IMR-90 (cell line): ENCODE measurements around the gene DERA. TPM values are rescaled to one million over a fixed set of nuclear protein-coding genes. Genes with fewer than 3 reads are reported as not detected.

Experiments
- ATAC-seq: fragments of 200-7000 bp; cut with Tn5 transposase; 2 replicates; pipeline ENCODE4 v1.9.1; 2020; ENCODE audit warnings: low read depth, mild to moderate bottlenecking, moderate library complexity
- BruUV-seq: library from RNA; stranded (reverse); fragments of 400-500 nt; replicated peaks from 2 replicates; lab custom pipeline; 2021; lab: Mats Ljungman, UMichigan
- CTCF ChIA-PET: fragments of 300-600 bp; formaldehyde crosslinking; extraction: SDS; loops from one replicate; lab custom pipeline; 2021; ENCODE audit warnings: antibody characterized with exemption; lab: Yijun Ruan, JAX
- POLR2A ChIA-PET: fragments of 300-600 bp; sonication (Branson Sonifier 250); formaldehyde crosslinking; loops from one replicate; lab custom pipeline; 2022; ENCODE audit warnings: antibody characterized with exemption; ENCODE audit not compliant: unreplicated experiment; lab: Charles Lee
- DNase-seq: peaks from one replicate; pipeline ENCODE4 v3.0.0; 2013
- H2AFZ ChIP-seq: replicated peaks from 2 replicates; pipeline ENCODE3; 2013; ENCODE audit warnings: low read length, mild to moderate bottlenecking; ENCODE audit not compliant: poor library complexity
- H2AK5ac ChIP-seq: 2 replicates; pipeline ENCODE4 v1.6.1; 2013; ENCODE audit warnings: low read depth, low read length, inconsistent platforms
- H2AK9ac ChIP-seq: replicated peaks from 2 replicates; pipeline ENCODE3; 2013; ENCODE audit warnings: mild to moderate bottlenecking, low read depth, low read length, moderate library complexity; ENCODE audit not compliant: poor library complexity
- H2BK120ac ChIP-seq: 2 replicates; pipeline ENCODE4 v1.6.1; 2013; ENCODE audit warnings: low read depth, low read length, inconsistent platforms
- H2BK15ac ChIP-seq: 3 replicates; pipeline ENCODE4 v1.6.1; 2013; ENCODE audit warnings: low read depth, low read length, inconsistent platforms
- H2BK20ac ChIP-seq: 2 replicates; pipeline ENCODE4 v1.6.1; 2013; ENCODE audit warnings: low read depth, mild to moderate bottlenecking, inconsistent platforms, low read length, moderate library complexity
- H2BK5ac ChIP-seq: 2 replicates; pipeline ENCODE4 v1.6.1; 2013; ENCODE audit warnings: mild to moderate bottlenecking, low read depth, low read length, inconsistent platforms; ENCODE audit not compliant: poor library complexity, severe bottlenecking
- H3K14ac ChIP-seq: replicated peaks from 2 replicates; pipeline ENCODE4 v1.6.1; 2013; ENCODE audit warnings: low read depth, low read length, inconsistent platforms
- H3K18ac ChIP-seq: 2 replicates; pipeline ENCODE4 v1.6.1; 2013; ENCODE audit warnings: low read depth, low read length, control low read depth
- H3K23ac ChIP-seq: 2 replicates; pipeline ENCODE4 v1.6.1; 2013; ENCODE audit warnings: low read depth, low read length, inconsistent platforms
- H3K27ac ChIP-seq: 2 replicates; pipeline ENCODE4 v1.5.1; 2013; ENCODE audit warnings: mild to moderate bottlenecking, control low read depth, low read length; ENCODE audit not compliant: insufficient read depth
- H3K27me3 ChIP-seq: 2 replicates; pipeline ENCODE4 v1.6.1; 2013; ENCODE audit warnings: low read length; ENCODE audit not compliant: control insufficient read depth, insufficient read depth
- H3K36me3 ChIP-seq: 2 replicates; pipeline ENCODE4 v1.6.1; 2013; ENCODE audit warnings: low read length, mixed read lengths; ENCODE audit not compliant: control insufficient read depth, insufficient read depth
- H3K4ac ChIP-seq: 2 replicates; pipeline ENCODE4 v1.6.1; 2013; ENCODE audit warnings: low read depth, low read length, inconsistent platforms
- H3K4me1 ChIP-seq: 2 replicates; pipeline ENCODE4 v1.6.1; 2013; ENCODE audit warnings: low read length, mixed read lengths; ENCODE audit not compliant: control insufficient read depth, insufficient read depth
- H3K4me2 ChIP-seq: 2 replicates; pipeline ENCODE4 v1.6.1; 2013; ENCODE audit warnings: low read depth, mild to moderate bottlenecking, control low read depth, low read length, moderate library complexity
- H3K4me3 ChIP-seq: 2 replicates; pipeline ENCODE4 v1.5.1; 2013; ENCODE audit warnings: low read depth, mild to moderate bottlenecking, control low read depth, low read length, moderate library complexity; ENCODE audit not compliant: insufficient read depth
- H3K56ac ChIP-seq: 2 replicates; pipeline ENCODE4 v1.6.1; 2013; ENCODE audit warnings: low read length, inconsistent platforms; ENCODE audit not compliant: insufficient read depth; ENCODE audit errors: extremely low read depth
- H3K79me1 ChIP-seq, 2 experiments: 2 replicates each; pipeline ENCODE4 v1.6.1; 2013; ENCODE audit warnings: low read length in 2 of 2, inconsistent platforms in 1 of 2, low read depth in 1 of 2
- H3K9ac ChIP-seq: 2 replicates; pipeline ENCODE4 v1.6.1; 2013; ENCODE audit warnings: low read depth, low read length, control low read depth
- H3K9me1 ChIP-seq: 2 replicates; pipeline ENCODE4 v1.6.1; 2013; ENCODE audit warnings: low read length, inconsistent platforms; ENCODE audit not compliant: insufficient read depth
- H3K9me3 ChIP-seq: 2 replicates; pipeline ENCODE4 v1.6.1; 2013; ENCODE audit warnings: low read length; ENCODE audit not compliant: control insufficient read depth, insufficient read depth
- H4K20me1 ChIP-seq: 2 replicates; pipeline ENCODE4 v1.6.1; 2013; ENCODE audit warnings: low read length, inconsistent platforms; ENCODE audit not compliant: insufficient read depth
- H4K5ac ChIP-seq: 2 replicates; pipeline ENCODE4 v1.6.1; 2013; ENCODE audit warnings: mild to moderate bottlenecking, low read depth, low read length, control low read depth
- H4K8ac ChIP-seq, 2 experiments: 2 replicates each; pipeline ENCODE4 v1.6.1; 2013; ENCODE audit warnings: low read depth in 2 of 2, low read length in 2 of 2, control low read depth in 1 of 2, inconsistent platforms in 1 of 2
- H4K91ac ChIP-seq: 2 replicates; pipeline ENCODE4 v1.6.1; 2013; ENCODE audit warnings: low read depth, low read length, inconsistent platforms; ENCODE audit not compliant: insufficient read depth
- BHLHE40 ChIP-seq: fragments of 150-350 bp; IDR thresholded peaks from 2 replicates; pipeline ENCODE4 v1.6.1; 2016; ENCODE audit warnings: mild to moderate bottlenecking, low read depth, low read length
- CEBPB ChIP-seq: IDR thresholded peaks from 2 replicates; pipeline ENCODE4 v1.6.1; 2012; ENCODE audit warnings: low read depth, low read length, improper control_type of control experiment
- CHD1 ChIP-seq: IDR thresholded peaks from 2 replicates; pipeline ENCODE4 v1.6.1; 2012; ENCODE audit warnings: low read depth, low read length, improper control_type of control experiment
- ELK1 ChIP-seq: fragments of 150-350 bp; IDR thresholded peaks from 2 replicates; pipeline ENCODE4 v1.6.1; 2016; ENCODE audit warnings: low read depth, mild to moderate bottlenecking, low read length, moderate library complexity, borderline replicate concordance
- FOS ChIP-seq: fragments of 150-350 bp; IDR thresholded peaks from 2 replicates; pipeline ENCODE4 v1.6.1; 2016; ENCODE audit warnings: low read depth, low read length
- MAFK ChIP-seq: IDR thresholded peaks from 2 replicates; pipeline ENCODE4 v1.6.1; 2012; ENCODE audit warnings: low read depth, low read length, improper control_type of control experiment
- MAZ ChIP-seq: IDR thresholded peaks from 2 replicates; pipeline ENCODE4 v1.6.1; 2012; ENCODE audit warnings: low read depth, mild to moderate bottlenecking, low read length, improper control_type of control experiment, moderate library complexity, borderline replicate concordance
- MXI1 ChIP-seq: IDR thresholded peaks from 2 replicates; pipeline ENCODE4 v1.6.1; 2012; ENCODE audit warnings: low read depth, mild to moderate bottlenecking, low read length, moderate library complexity, borderline replicate concordance
- NFE2L2 ChIP-seq: fragments of 150-350 bp; IDR thresholded peaks from 2 replicates; pipeline ENCODE4 v1.6.1; 2016; ENCODE audit warnings: low read depth, mild to moderate bottlenecking, low read length
- POLR2A ChIP-seq: IDR thresholded peaks from 2 replicates; pipeline ENCODE4 v1.6.1; 2012; ENCODE audit warnings: mild to moderate bottlenecking, low read depth, low read length
- RAD21 ChIP-seq: IDR thresholded peaks from 2 replicates; pipeline ENCODE4 v1.6.1; 2012; ENCODE audit warnings: low read length, improper control_type of control experiment
- RCOR1 ChIP-seq: IDR thresholded peaks from 2 replicates; pipeline ENCODE4 v1.6.1; 2012; ENCODE audit warnings: mild to moderate bottlenecking, low read length, improper control_type of control experiment; ENCODE audit not compliant: insufficient replicate concordance
- RFX5 ChIP-seq: IDR thresholded peaks from 2 replicates; pipeline ENCODE4 v1.8.0; 2012; ENCODE audit warnings: low read depth, mild to moderate bottlenecking, low read length, moderate library complexity
- SMC3 ChIP-seq: fragments of 150-350 bp; IDR thresholded peaks from 2 replicates; pipeline ENCODE4 v1.6.1; 2016; ENCODE audit warnings: low read depth, mild to moderate bottlenecking, antibody characterized with exemption, low read length, moderate library complexity
- WGBS, 2 experiments: methylation state at CpG; one replicate each; pipeline versions ENCODE4 v1.1.5 to v1.1.7; 2013; ENCODE audit warnings: missing lambda C conversion rate in 2 of 2; ENCODE audit not compliant: insufficient read length in 1 of 2; ENCODE audit errors: extremely low coverage in 2 of 2; 5-methylcytosine and 5-hydroxymethylcytosine counted together
- dilution Hi-C: fragments of 300-500 bp; cut with HindIII; formaldehyde crosslinking; loops from one replicate; pipeline ENCODE4 v1.14.3; 2018; ENCODE audit warnings: low sequenced_read_pairs; ENCODE audit not compliant: unreplicated experiment
- in situ Hi-C: fragments of 300-500 bp; cut with MboI; formaldehyde crosslinking; loops from 3 replicates; pipeline ENCODE4 v1.14.3; 2019; ENCODE audit warnings: low sequenced_read_pairs, inconsistent platforms, mixed read lengths
- intact Hi-C: fragments of 100-400 bp; cut with micrococcal nuclease; formaldehyde crosslinking; loops from 2 replicates; pipeline ENCODE4 v1.10.0; 2022
- polyA plus RNA-seq, 3 experiments: library from polyadenylated mRNA; depleted of rRNA; stranded (reverse); fragments of >200 nt; gene quantifications; 2 replicates each; pipeline ENCODE4 v1.2.3, GENCODE V29; 2012; ENCODE audit warnings: low replicate concordance in 1 of 3
- total RNA-seq: library from RNA; depleted of rRNA; stranded (reverse); fragments of >200 nt; gene quantifications from 2 replicates; pipeline ENCODE4 v1.2.3, GENCODE V29; 2012
- TF ChIP-seq, protein P1 (sequence below): fragments of 150-350 bp; IDR thresholded peaks from 2 replicates; pipeline ENCODE4 v1.6.1; 2017; ENCODE audit warnings: mild to moderate bottlenecking, antibody characterized with exemption, low read length, low read depth
- TF ChIP-seq, protein P2 (sequence below): conservative IDR thresholded peaks from 2 replicates; pipeline ENCODE4 v1.5.1; 2012; ENCODE audit warnings: mild to moderate bottlenecking, low read depth, low read length, improper control_type of control experiment

DERA gene
- total and polyA plus RNA-seq, 2 of the 4 experiments (the other 2 are of a cell fraction): 28.1 to 58.6 TPM

DNA sequence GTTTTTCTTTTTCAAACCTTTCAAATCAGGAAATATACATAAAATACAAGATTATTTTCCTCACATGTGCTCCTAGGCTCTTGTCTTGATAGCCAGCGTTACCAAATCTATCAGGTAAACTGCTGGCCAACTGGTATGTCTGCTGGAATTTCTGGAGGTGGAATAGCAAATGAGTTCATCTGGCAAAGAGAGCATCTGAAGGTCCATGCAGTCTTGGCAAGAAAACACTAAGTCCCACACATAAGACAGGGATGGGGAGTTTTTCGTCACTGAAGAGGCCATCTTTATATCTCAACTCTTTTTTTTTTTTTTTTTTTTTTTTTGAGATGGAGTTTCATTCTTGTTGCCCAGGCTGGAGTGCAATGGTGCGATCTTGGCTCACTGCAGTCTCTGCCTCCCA lies 60.1 kb downstream of the DERA start:
- H4K5ac ChIP-seq: no peak overlapping the region
- no peaks in the 10 kb centered on the region for H3K27me3 ChIP-seq
- no peak overlapping the region for H3K4ac ChIP-seq
- dilution Hi-C loops: no loop called here
- H3K4me2 ChIP-seq: no peak overlapping the region
- intact Hi-C loops: no loop called here
- no CpG with 5 or more reads among the region's 3 CpGs for WGBS, 2 experiments
- peaks cover 4% of the 10 kb centered on the region for H3K4me1 ChIP-seq
- no peak overlapping the region for H4K91ac ChIP-seq
- H4K20me1 ChIP-seq: no peaks in the 10 kb centered on the region
- H2AFZ ChIP-seq: no peak overlapping the region
- no peak overlapping the region for H3K9ac ChIP-seq
- no peak overlapping the region for H3K18ac ChIP-seq
- H3K79me1 ChIP-seq: peaks cover 0 to 8% of the 10 kb centered on the region in 2 experiments; a peak in 1 of 4 replicates
- BruUV-seq: no TSS peak
- no peak overlapping the region for H3K56ac ChIP-seq
- DNase-seq (no peak), ATAC-seq (no peak)
- H2BK120ac ChIP-seq: no peak overlapping the region
- H2AK9ac ChIP-seq: no peak overlapping the region
- no peak overlapping the region for H3K27ac ChIP-seq
- no peaks in the 10 kb centered on the region for H3K9me3 ChIP-seq
- TF ChIP-seq, protein P1, sequence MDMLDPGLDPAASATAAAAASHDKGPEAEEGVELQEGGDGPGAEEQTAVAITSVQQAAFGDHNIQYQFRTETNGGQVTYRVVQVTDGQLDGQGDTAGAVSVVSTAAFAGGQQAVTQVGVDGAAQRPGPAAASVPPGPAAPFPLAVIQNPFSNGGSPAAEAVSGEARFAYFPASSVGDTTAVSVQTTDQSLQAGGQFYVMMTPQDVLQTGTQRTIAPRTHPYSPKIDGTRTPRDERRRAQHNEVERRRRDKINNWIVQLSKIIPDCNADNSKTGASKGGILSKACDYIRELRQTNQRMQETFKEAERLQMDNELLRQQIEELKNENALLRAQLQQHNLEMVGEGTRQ: no peak
- TF ChIP-seq CEBPB (no peak), MXI1 (no peak), SMC3 (no peak), POLR2A (no peak), CHD1 (no peak), RCOR1 (no peak), RFX5 (no peak), BHLHE40 (no peak), FOS (no peak), MAZ (no peak), RAD21 (no peak), ELK1 (no peak), MAFK (no peak), NFE2L2 (no peak)
- TF ChIP-seq, protein P2, sequence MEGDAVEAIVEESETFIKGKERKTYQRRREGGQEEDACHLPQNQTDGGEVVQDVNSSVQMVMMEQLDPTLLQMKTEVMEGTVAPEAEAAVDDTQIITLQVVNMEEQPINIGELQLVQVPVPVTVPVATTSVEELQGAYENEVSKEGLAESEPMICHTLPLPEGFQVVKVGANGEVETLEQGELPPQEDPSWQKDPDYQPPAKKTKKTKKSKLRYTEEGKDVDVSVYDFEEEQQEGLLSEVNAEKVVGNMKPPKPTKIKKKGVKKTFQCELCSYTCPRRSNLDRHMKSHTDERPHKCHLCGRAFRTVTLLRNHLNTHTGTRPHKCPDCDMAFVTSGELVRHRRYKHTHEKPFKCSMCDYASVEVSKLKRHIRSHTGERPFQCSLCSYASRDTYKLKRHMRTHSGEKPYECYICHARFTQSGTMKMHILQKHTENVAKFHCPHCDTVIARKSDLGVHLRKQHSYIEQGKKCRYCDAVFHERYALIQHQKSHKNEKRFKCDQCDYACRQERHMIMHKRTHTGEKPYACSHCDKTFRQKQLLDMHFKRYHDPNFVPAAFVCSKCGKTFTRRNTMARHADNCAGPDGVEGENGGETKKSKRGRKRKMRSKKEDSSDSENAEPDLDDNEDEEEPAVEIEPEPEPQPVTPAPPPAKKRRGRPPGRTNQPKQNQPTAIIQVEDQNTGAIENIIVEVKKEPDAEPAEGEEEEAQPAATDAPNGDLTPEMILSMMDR: no peak
- H3K23ac ChIP-seq: no peak overlapping the region
- no peak overlapping the region for H2BK5ac ChIP-seq
- H3K4me3 ChIP-seq: no peak overlapping the region
- no peak overlapping the region for H2BK15ac ChIP-seq
- POLR2A ChIA-PET: no interaction called here
- no peak overlapping the region for H2BK20ac ChIP-seq
- no peak overlapping the region for H2AK5ac ChIP-seq
- H3K14ac ChIP-seq: no peak overlapping the region
- in situ Hi-C loops: loop anchor here (5.0 kb wide), 1 partner anchor 34 kb away; no protein-coding TSS in a partner anchor
- CTCF ChIA-PET: no interaction called here
- peaks cover 7% of the 10 kb centered on the region for H3K36me3 ChIP-seq
- H3K9me1 ChIP-seq: peaks cover 10% of the 10 kb centered on the region
- no peak overlapping the region for H4K8ac ChIP-seq
